Left ventricle myocardium inferior (tissue), 1 donor: ENCODE data around the gene RGL2. TPM values are rescaled to one million over a fixed set of nuclear protein-coding genes. Genes with fewer than 3 reads are reported as not detected.
A peak's percentile ranks its signal among the peaks of the same experiment; 100 is the strongest.
"Not testable (repeated sequence)": the region's sequence is repeated elsewhere in the genome, so short reads cannot be mapped to it uniquely, and the experiment has no call there.

Experiments used
- DNase-seq: peaks from one replicate; pipeline ENCODE4 v3.0.0-alpha.2; 2020
- H3K27ac ChIP-seq: fragments of 200-600 bp; replicated peaks from 2 replicates; pipeline ENCODE4 v1.8.0; 2021
- H3K27me3 ChIP-seq: fragments of 200-600 bp; 2 replicates; pipeline ENCODE4 v1.8.0; 2021; ENCODE audit warnings: low read depth
- H3K36me3 ChIP-seq: fragments of 200-600 bp; 2 replicates; pipeline ENCODE4 v1.8.0; 2021
- H3K4me1 ChIP-seq: fragments of 200-600 bp; 2 replicates; pipeline ENCODE4 v1.8.0; 2021
- H3K4me3 ChIP-seq: fragments of 200-600 bp; 2 replicates; pipeline ENCODE4 v1.8.0; 2021; ENCODE audit warnings: mild to moderate bottlenecking, moderate library complexity
- H3K9me3 ChIP-seq: fragments of 200-600 bp; replicated peaks from 2 replicates; pipeline ENCODE4 v1.8.0; 2021
- CTCF ChIP-seq: fragments of 200-600 bp; IDR thresholded peaks from 2 replicates; pipeline ENCODE4 v1.8.0; 2021; ENCODE audit warnings: antibody characterized with exemption, mild to moderate bottlenecking, borderline replicate concordance
- intact Hi-C: fragments of 100-400 bp; cut with micrococcal nuclease; formaldehyde crosslinking; loops from one replicate; pipeline ENCODE4 v1.11.0; 2022
- total RNA-seq: library from RNA; stranded (reverse); fragmentation: NEBNext Ultra II Directional; extraction: Animal tissue kit (Norgen Biotek cat#: 25700); gene quantifications from one replicate; pipeline ENCODE4 v1.2.1, GENCODE V29; 2021
- donor health status: DM: no; HTN: yes; CAD: no; lungs with severe emphysema.

Gene RGL2
- total RNA-seq, 1 donor from 2014 or later = 59.4 TPM

GRCh38 chr6:33288141-33288920 is 10.4 kb downstream of the RGL2 start:
- Histone ChIP-seq H3K27me3 (no peaks in the 10 kb centered on the region), H3K27ac (peak overlapping the region; percentile 93), H3K9me3 (no peaks in the 10 kb centered on the region), H3K36me3 (peaks cover 65% of the 10 kb centered on the region), H3K4me3 (peak overlapping the region; percentile 83), H3K4me1 (peaks cover 34% of the 10 kb centered on the region)
- no peak for DNase-seq
- no peak for TF ChIP-seq CTCF
- intact Hi-C loops = no loop called here

- H3K4me3 ChIP-seq = no peak overlapping the region
- intact Hi-C loops = no loop called here
- H3K27me3 ChIP-seq = no peaks in the 10 kb centered on the region
- peaks cover 34% of the 10 kb centered on the region for H3K4me1 ChIP-seq
- peaks cover 64% of the 10 kb centered on the region for H3K36me3 ChIP-seq
- no peak for DNase-seq
- H3K27ac ChIP-seq = no peak overlapping the region
- no peaks in the 10 kb centered on the region for H3K9me3 ChIP-seq
- TF ChIP-seq CTCF = no peak
Observed at GRCh38 chr6:33286946-33287914, 11.5 kb downstream of the RGL2 start.

GRCh38 chr6:33285214-33285613 is 13.5 kb downstream of the RGL2 start:
- DNase-seq, intact Hi-C loops, H3K4me3 ChIP-seq, H3K9me3 ChIP-seq, H3K27me3 ChIP-seq, H3K27ac ChIP-seq: not testable (repeated sequence)
- Histone ChIP-seq H3K4me1 (peaks cover 26% of the 10 kb centered on the region), H3K36me3 (peaks cover 71% of the 10 kb centered on the region)

- no peak for TF ChIP-seq CTCF
- Histone ChIP-seq H3K27me3 (no peaks in the 10 kb centered on the region), H3K9me3 (no peaks in the 10 kb centered on the region), H3K4me1 (peaks cover 40% of the 10 kb centered on the region), H3K4me3 (no peak overlapping the region), H3K36me3 (peaks cover 71% of the 10 kb centered on the region), H3K27ac (no peak overlapping the region)
- intact Hi-C loops = no loop called here
- no peak for DNase-seq
Observed at GRCh38 chr6:33280539-33280938, 18.2 kb downstream of the RGL2 start.

- Histone ChIP-seq H3K36me3 (peaks cover 71% of the 10 kb centered on the region), H3K27ac (no peak overlapping the region), H3K4me1 (peaks cover 45% of the 10 kb centered on the region), H3K27me3 (no peaks in the 10 kb centered on the region), H3K9me3 (no peaks in the 10 kb centered on the region), H3K4me3 (no peak overlapping the region)
- intact Hi-C loops = no loop called here
- DNase-seq = no peak
- peak; percentile 29 for TF ChIP-seq CTCF
Observed at GRCh38 chr6:33279971-33280511, 18.7 kb downstream of the RGL2 start.
